Gastroesophageal sphincter (tissue), 4 donors: Measurements from ENCODE around the gene OSGIN1. TPM values are rescaled to one million over a fixed set of nuclear protein-coding genes. Genes with fewer than 3 reads are reported as not detected.

ENCODE experiments used
- ATAC-seq: fragments of 150-250 bp; one replicate; pipeline ENCODE4 v1.9.1; 2016; ENCODE audit warnings: mild to moderate bottlenecking, moderate library complexity
- H3K27ac ChIP-seq, 4 donors: fragments of 200-600 bp; sonication (generic) in 3 of 4; 1 replicate in 3 of 4; 2 replicates in 1 of 4; pipeline ENCODE4 v1.5.1; 2016 to 2019
- H3K27me3 ChIP-seq: fragments of 200-600 bp; sonication (generic); one replicate; pipeline ENCODE4 v1.5.1; 2019
- H3K36me3 ChIP-seq, 2 donors: fragments of 200-600 bp; sonication (generic); one replicate each; pipeline ENCODE4 v1.5.1; 2019; ENCODE audit warnings: control low read depth in 1 of 2
- H3K4me1 ChIP-seq, 3 donors: fragments of 200-600 bp; sonication (generic); 1 replicate in 2 of 3; 2 replicates in 1 of 3; pipeline ENCODE4 v1.5.1; 2016 to 2019; ENCODE audit warnings: control low read depth in 2 of 3
- H3K4me3 ChIP-seq, 2 donors: fragments of 200-600 bp; sonication (generic); one replicate each; pipeline ENCODE4 v1.5.1; 2019; ENCODE audit warnings: mild to moderate bottlenecking in 1 of 2, moderate library complexity in 1 of 2
- H3K9me3 ChIP-seq, 3 donors: fragments of 200-600 bp; sonication (generic); one replicate each; pipeline ENCODE4 v1.5.1; 2017 to 2019; ENCODE audit warnings: control low read depth in 2 of 3
- EP300 ChIP-seq: sonication (generic); formaldehyde crosslinking; IDR thresholded peaks from one replicate; pipeline ENCODE4 v1.6.1; 2017; ENCODE audit warnings: antibody characterized with exemption, mild to moderate bottlenecking
- POLR2A ChIP-seq, 2 donors: fragments of 450-650 bp; IDR thresholded peaks; one replicate each; pipeline ENCODE4 v1.6.1; 2017; ENCODE audit warnings: antibody characterized with exemption in 2 of 2, mild to moderate bottlenecking in 2 of 2, moderate library complexity in 1 of 2
- POLR2AphosphoS5 ChIP-seq: sonication (generic); formaldehyde crosslinking; IDR thresholded peaks from one replicate; pipeline ENCODE4 v1.6.1; 2017; ENCODE audit warnings: antibody characterized with exemption
- WGBS, 2 donors: methylation state at CpG; one replicate each; pipeline ENCODE4 v1.1.5; 2018; ENCODE audit warnings: low coverage in 1 of 2; 5-methylcytosine and 5-hydroxymethylcytosine counted together
- total RNA-seq, 4 donors: library from RNA; depleted of rRNA; stranded (reverse); fragments of >200 nt; gene quantifications; one replicate each; pipeline ENCODE4 v1.1.0, GENCODE V29; 2016
- TF ChIP-seq, protein P1 (sequence below), 4 experiments: fragments of 200-600 bp in 2 of 4; fragments of 450-650 bp in 2 of 4; sonication (generic) in 1 of 4; IDR thresholded peaks; one replicate each; pipeline ENCODE4 v1.5.1; 2017 to 2019; ENCODE audit warnings: antibody characterized with exemption in 4 of 4, mild to moderate bottlenecking in 2 of 4, moderate library complexity in 2 of 4

Gene OSGIN1
- total RNA-seq, 4 donors from 2014 or later = 7.9 to 12.5 (median 9.4) TPM

DNA sequence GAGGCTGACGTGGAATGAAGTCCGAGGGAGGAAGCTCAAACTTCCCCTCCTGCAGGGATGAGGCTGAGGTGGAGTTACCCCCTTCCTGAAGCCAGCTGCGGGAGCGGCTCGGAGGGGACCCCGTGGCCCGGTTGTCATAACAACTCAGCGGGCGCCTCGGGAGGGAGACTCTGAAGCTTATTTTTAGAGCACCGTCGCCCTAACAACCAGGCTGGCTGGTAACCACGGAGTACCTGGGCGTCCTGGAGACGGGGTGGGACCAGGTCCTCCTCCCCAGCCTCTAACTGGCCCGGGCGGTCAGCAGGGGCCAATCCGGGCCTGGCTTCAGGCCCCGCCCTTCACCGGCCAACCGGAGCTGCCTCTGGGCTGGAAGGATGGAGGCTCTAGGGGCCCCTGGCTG, 42.7 kb downstream of the OSGIN1 start:
- no peak overlapping the region for H3K27ac ChIP-seq
- ATAC-seq = peak; percentile 47
- peaks cover 0 to 20% (median 4%) of the 10 kb centered on the region in 3 donors for H3K4me1 ChIP-seq
- H3K9me3 ChIP-seq = no peaks in the 10 kb centered on the region
- WGBS, 2 donors = 0% methylated on average over 2 of the region's 21 CpGs; no CpG with 5 or more reads in 1 of the 2 donors
- no peak overlapping the region for H3K4me3 ChIP-seq
- H3K27me3 ChIP-seq = peaks cover 8% of the 10 kb centered on the region
- H3K36me3 ChIP-seq = no peaks in the 10 kb centered on the region
- TF ChIP-seq POLR2A (IDR thresholded peaks at IDR 0.05) (no peak), EP300 (no peak), POLR2AphosphoS5 (no peak)
- TF ChIP-seq, protein P1, sequence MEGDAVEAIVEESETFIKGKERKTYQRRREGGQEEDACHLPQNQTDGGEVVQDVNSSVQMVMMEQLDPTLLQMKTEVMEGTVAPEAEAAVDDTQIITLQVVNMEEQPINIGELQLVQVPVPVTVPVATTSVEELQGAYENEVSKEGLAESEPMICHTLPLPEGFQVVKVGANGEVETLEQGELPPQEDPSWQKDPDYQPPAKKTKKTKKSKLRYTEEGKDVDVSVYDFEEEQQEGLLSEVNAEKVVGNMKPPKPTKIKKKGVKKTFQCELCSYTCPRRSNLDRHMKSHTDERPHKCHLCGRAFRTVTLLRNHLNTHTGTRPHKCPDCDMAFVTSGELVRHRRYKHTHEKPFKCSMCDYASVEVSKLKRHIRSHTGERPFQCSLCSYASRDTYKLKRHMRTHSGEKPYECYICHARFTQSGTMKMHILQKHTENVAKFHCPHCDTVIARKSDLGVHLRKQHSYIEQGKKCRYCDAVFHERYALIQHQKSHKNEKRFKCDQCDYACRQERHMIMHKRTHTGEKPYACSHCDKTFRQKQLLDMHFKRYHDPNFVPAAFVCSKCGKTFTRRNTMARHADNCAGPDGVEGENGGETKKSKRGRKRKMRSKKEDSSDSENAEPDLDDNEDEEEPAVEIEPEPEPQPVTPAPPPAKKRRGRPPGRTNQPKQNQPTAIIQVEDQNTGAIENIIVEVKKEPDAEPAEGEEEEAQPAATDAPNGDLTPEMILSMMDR (IDR thresholded peaks at IDR 0.05) = no peak

DNA sequence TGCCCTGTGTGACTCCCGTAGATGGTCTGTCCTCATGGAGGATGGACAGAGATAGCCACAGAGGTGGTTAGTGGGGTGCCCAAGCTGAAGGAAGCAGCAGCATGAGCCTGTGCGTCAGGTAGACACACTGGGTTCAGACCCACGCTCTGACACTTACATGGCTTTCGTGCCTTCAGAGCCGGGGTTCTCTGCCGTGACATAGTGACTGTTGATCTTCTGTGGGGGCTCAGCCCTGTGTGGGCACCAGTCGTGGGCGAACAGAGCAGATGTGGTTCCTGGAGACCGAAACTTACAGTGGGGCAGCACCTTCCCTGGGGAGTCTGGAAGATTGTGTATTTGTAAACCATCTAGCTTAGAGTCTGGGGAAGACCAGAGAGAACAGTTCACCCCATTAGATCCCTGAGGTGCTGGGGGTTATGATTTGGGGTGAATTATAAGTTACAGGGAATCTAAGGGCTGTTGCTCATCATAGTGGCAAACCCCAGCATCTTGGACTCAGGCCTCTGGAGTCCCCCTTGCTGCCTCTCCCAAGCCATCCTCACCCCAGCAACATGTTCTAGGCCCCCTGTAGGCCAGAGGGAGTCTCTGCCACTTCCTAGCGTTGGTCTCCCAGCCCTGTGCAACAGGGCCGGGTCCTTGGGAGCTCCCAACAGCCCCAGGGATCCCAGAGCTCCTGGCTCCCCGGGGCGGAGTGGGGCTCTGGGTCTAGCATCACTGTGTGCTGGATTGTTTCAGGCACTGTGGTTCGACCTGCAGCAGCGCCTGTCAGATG, 43.6 kb downstream of the OSGIN1 start:
- no peak overlapping the region for H3K27ac ChIP-seq
- H3K36me3 ChIP-seq = no peaks in the 10 kb centered on the region
- H3K4me1 ChIP-seq = peaks cover 0 to 20% (median 4%) of the 10 kb centered on the region in 3 donors
- no peak for ATAC-seq
- H3K27me3 ChIP-seq = peaks cover 7% of the 10 kb centered on the region
- WGBS, 2 donors = 79% methylated on average over 9 of the region's 15 CpGs; no CpG with 5 or more reads in 1 of the 2 donors
- TF ChIP-seq POLR2AphosphoS5 (no peak), POLR2A (IDR thresholded peaks at IDR 0.05) (no peak), EP300 (no peak)
- TF ChIP-seq, protein P1 (IDR thresholded peaks at IDR 0.05) = no peak
- H3K9me3 ChIP-seq = no peaks in the 10 kb centered on the region
- H3K4me3 ChIP-seq = no peak overlapping the region

DNA sequence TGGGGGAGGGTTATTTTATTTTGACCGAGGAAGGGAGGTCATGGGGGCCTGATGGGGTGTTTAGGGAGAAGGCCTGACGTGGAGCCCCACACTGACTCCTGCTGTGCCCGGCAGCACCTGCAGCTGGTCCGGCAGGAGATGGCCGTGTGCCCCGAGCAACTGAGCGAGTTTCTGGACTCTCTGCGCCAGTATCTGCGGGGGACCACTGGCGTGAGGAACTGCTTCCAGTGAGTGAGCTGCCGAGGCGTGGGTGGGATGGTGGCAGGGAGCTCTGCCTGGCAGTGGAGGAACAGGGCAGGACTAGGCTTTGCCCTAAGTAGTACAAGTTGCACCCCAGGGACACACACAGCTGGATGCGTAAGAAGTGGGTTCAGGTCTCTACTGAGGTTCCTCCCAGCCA, 45.1 kb downstream of the OSGIN1 start:
- 80% methylated on average over 2 of the region's 13 CpGs; no CpG with 5 or more reads in 1 of the 2 donors for WGBS, 2 donors
- peaks cover 0 to 11% (median 4%) of the 10 kb centered on the region in 3 donors for H3K4me1 ChIP-seq
- H3K27ac ChIP-seq = no peak overlapping the region
- peaks cover 21% of the 10 kb centered on the region for H3K27me3 ChIP-seq
- H3K36me3 ChIP-seq = no peaks in the 10 kb centered on the region
- H3K4me3 ChIP-seq = no peak overlapping the region
- no peak for TF ChIP-seq EP300
- TF ChIP-seq POLR2AphosphoS5 = no peak
- TF ChIP-seq, protein P1 (IDR thresholded peaks at IDR 0.05) = no peak
- TF ChIP-seq POLR2A (IDR thresholded peaks at IDR 0.05) = no peak
- no peak for ATAC-seq
- H3K9me3 ChIP-seq = no peaks in the 10 kb centered on the region

DNA sequence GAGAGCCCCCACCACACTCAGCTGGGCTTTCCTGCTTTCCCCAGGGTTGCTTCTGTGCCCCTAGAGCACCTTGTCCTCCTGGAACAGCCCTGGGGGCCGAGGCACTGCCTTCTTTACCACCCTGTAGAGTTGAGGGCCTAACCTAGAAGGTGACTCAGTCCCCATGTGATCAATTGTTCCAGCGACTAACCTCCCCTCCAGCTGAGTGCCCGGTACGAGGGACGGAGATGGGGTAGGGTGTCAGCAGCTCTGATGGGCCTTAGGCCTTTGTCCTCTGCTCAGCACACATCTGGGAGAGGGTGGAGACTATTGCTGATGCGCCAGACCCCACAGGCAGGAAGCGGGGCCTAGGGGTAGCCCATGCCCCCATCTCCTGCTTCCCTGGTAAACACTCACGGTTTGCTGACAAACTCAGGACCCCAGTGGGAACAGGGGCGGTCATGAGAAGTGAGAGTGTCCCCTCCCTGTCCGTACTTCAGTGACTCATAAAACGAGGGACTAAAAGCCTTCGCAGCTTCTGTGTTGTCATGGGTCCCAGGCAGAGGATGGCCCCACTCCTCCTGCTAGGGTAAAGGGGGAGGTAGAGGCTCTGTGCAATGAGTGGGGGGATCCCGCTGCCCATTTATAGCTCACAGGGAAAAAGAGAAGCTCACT, 48.1 kb downstream of the OSGIN1 start:
- TF ChIP-seq, protein P1 (IDR thresholded peaks at IDR 0.05) = no peak
- TF ChIP-seq POLR2AphosphoS5 (no peak), POLR2A (IDR thresholded peaks at IDR 0.05) (no peak), EP300 (no peak)
- H3K4me3 ChIP-seq = no peak overlapping the region
- no peaks in the 10 kb centered on the region for H3K9me3 ChIP-seq
- H3K36me3 ChIP-seq = no peaks in the 10 kb centered on the region
- WGBS, 2 donors = 83% methylated on average over 1 of the region's 13 CpGs; no CpG with 5 or more reads in 1 of the 2 donors
- peaks cover 0 to under 1% (median 0%) of the 10 kb centered on the region in 3 donors for H3K4me1 ChIP-seq
- H3K27me3 ChIP-seq = peaks cover 22% of the 10 kb centered on the region
- H3K27ac ChIP-seq = no peak overlapping the region
- no peak for ATAC-seq
